ENCODE data around the gene PIK3C2G. TPM values are rescaled to one million over a fixed set of nuclear protein-coding genes. Genes with fewer than 3 reads are reported as not detected.

Gene PIK3C2G
- polyA plus RNA-seq, 3 donors, result 4.2 to 5.1 (median 4.8) TPM

- DNase-seq (ENCODE audit: low read depth in 3 of 3, low spot score in 2 of 3), result no peak
Measured at GRCh38 chr12:18612971-18613370, 351.7 kb downstream of the PIK3C2G start.

- no peak for DNase-seq (ENCODE audit: low read depth in 3 of 3, low spot score in 2 of 3)
Measured at GRCh38 chr12:18620986-18621385, 359.7 kb downstream of the PIK3C2G start.

- no peak for DNase-seq (ENCODE audit: low read depth in 3 of 3, low spot score in 2 of 3)
Measured at GRCh38 chr12:18629445-18629844, 368.1 kb downstream of the PIK3C2G start.

GRCh38 chr12:18629916-18630315, 368.6 kb downstream of the PIK3C2G start:
- no peak for DNase-seq (ENCODE audit: low read depth in 3 of 3, low spot score in 2 of 3)

GRCh38 chr12:18631339-18631738, 370.0 kb downstream of the PIK3C2G start:
- no peak for DNase-seq (ENCODE audit: low read depth in 3 of 3, low spot score in 2 of 3)

GRCh38 chr12:18632848-18633247, 371.5 kb downstream of the PIK3C2G start:
- no peak for DNase-seq (ENCODE audit: low read depth in 3 of 3, low spot score in 2 of 3)

GRCh38 chr12:18634382-18634781, 373.1 kb downstream of the PIK3C2G start:
- DNase-seq (ENCODE audit: low read depth in 3 of 3, low spot score in 2 of 3), result no peak

- DNase-seq (ENCODE audit: low read depth in 3 of 3, low spot score in 2 of 3), result peak in 1 of 3 donors; percentile 19
Measured at GRCh38 chr12:18640321-18640955, 379.1 kb downstream of the PIK3C2G start.

- DNase-seq (ENCODE audit: low read depth in 3 of 3, low spot score in 2 of 3), result peak; percentile 63 to 79 (median 69)
Measured at GRCh38 chr12:18643681-18644080, 382.4 kb downstream of the PIK3C2G start.

GRCh38 chr12:18644564-18644963, 383.2 kb downstream of the PIK3C2G start:
- no peak for DNase-seq (ENCODE audit: low read depth in 3 of 3, low spot score in 2 of 3)

- DNase-seq (ENCODE audit: low read depth in 3 of 3, low spot score in 2 of 3), result no peak
Measured at GRCh38 chr12:18646286-18646890, 385.1 kb downstream of the PIK3C2G start.

- DNase-seq (ENCODE audit: low read depth in 3 of 3, low spot score in 2 of 3), result no peak
Measured at GRCh38 chr12:18651525-18651924, 390.2 kb downstream of the PIK3C2G start.

GRCh38 chr12:18652596-18652995, 391.3 kb downstream of the PIK3C2G start:
- DNase-seq (ENCODE audit: low read depth in 3 of 3, low spot score in 2 of 3), result no peak

GRCh38 chr12:18653465-18653864, 392.1 kb downstream of the PIK3C2G start:
- no peak for DNase-seq (ENCODE audit: low read depth in 3 of 3, low spot score in 2 of 3)

GRCh38 chr12:18655351-18655750, 394.0 kb downstream of the PIK3C2G start:
- no peak for DNase-seq (ENCODE audit: low read depth in 3 of 3, low spot score in 2 of 3)

GRCh38 chr12:18658179-18658578, 396.9 kb downstream of the PIK3C2G start:
- no peak for DNase-seq (ENCODE audit: low read depth in 3 of 3, low spot score in 2 of 3)

GRCh38 chr12:18658829-18659228, 397.5 kb downstream of the PIK3C2G start:
- DNase-seq (ENCODE audit: low read depth in 3 of 3, low spot score in 2 of 3), result no peak

GRCh38 chr12:18676141-18676540, 414.8 kb downstream of the PIK3C2G start:
- no peak for DNase-seq (ENCODE audit: low read depth in 3 of 3, low spot score in 2 of 3)

GRCh38 chr12:18676996-18677588, 415.8 kb downstream of the PIK3C2G start:
- DNase-seq (ENCODE audit: low read depth in 3 of 3, low spot score in 2 of 3), result no peak

GRCh38 chr12:18681818-18682217, 420.5 kb downstream of the PIK3C2G start:
- DNase-seq (ENCODE audit: low read depth in 3 of 3, low spot score in 2 of 3), result no peak

GRCh38 chr12:18683327-18684013, 422.2 kb downstream of the PIK3C2G start:
- DNase-seq (ENCODE audit: low read depth in 3 of 3, low spot score in 2 of 3), result no peak

GRCh38 chr12:18684430-18684829, 423.1 kb downstream of the PIK3C2G start:
- DNase-seq (ENCODE audit: low read depth in 3 of 3, low spot score in 2 of 3), result no peak

Measured in right renal cortex interstitium (tissue), 3 donors.